ENCODE results near the gene FBXW7. TPM values are rescaled to one million over a fixed set of nuclear protein-coding genes. Genes with fewer than 3 reads are reported as not detected.

Gene FBXW7
- total RNA-seq, 6 experiments from 2014 or later: 17.4 to 26.1 (median 19.5) TPM

GRCh38 chr4:152529880-152530279, 6.0 kb downstream of the FBXW7 start:
- Mint-ChIP-seq H3K4me3 (no peak overlapping the region), H3K27ac (no peak overlapping the region), H3K27me3 (ENCODE audit: insufficient read depth) (no peaks in the 10 kb centered on the region), H3K4me1 (ENCODE audit: low read depth) (peaks cover 65% of the 10 kb centered on the region), H3K36me3 (ENCODE audit: low read depth) (no peaks in the 10 kb centered on the region; the same call in 1 of the 2 replicates), H3K9me3 (no peaks in the 10 kb centered on the region)
- DNase-seq: no peak
- TF ChIP-seq CTCF (IDR thresholded peaks at IDR 0.05): no peak

GRCh38 chr4:152528060-152528459, 7.8 kb downstream of the FBXW7 start:
- Mint-ChIP-seq H3K4me1 (ENCODE audit: low read depth) (peaks cover 66% of the 10 kb centered on the region), H3K27me3 (ENCODE audit: insufficient read depth) (no peaks in the 10 kb centered on the region; the same call in 1 of the 2 replicates), H3K36me3 (ENCODE audit: low read depth) (no peaks in the 10 kb centered on the region), H3K9me3 (no peaks in the 10 kb centered on the region), H3K4me3 (no peak overlapping the region), H3K27ac (no peak overlapping the region)
- no peak for DNase-seq
- no peak for TF ChIP-seq CTCF (IDR thresholded peaks at IDR 0.05)

DNA sequence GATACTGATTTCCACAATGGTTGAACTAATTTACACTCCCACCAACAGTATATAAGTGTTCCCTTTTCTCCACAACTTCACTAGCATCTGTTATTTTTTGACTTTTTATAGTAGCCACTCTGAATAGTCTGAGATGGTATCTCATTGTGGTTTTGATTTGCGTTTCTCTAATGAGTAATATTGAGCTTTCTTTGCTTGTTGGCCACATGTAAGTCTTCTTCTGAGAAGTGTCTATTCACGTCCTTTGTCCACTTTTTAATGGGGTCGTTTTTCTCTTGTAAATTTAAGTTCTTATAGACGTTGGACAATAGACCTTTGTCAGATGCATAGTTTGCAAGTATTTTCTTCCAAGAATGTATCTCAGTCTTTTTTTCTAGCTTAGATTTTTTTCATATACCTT, 10.0 kb downstream of the FBXW7 start:
- Mint-ChIP-seq H3K27me3 (ENCODE audit: insufficient read depth) (no peaks in the 10 kb centered on the region; the same call in 1 of the 2 replicates), H3K27ac (no peak overlapping the region), H3K4me3 (no peak overlapping the region), H3K9me3 (no peaks in the 10 kb centered on the region), H3K36me3 (ENCODE audit: low read depth) (peaks cover 4% of the 10 kb centered on the region; the same call in 1 of the 2 replicates), H3K4me1 (ENCODE audit: low read depth) (peaks cover 51% of the 10 kb centered on the region)
- DNase-seq: no peak
- no peak for TF ChIP-seq CTCF (IDR thresholded peaks at IDR 0.05)

- no peaks in the 10 kb centered on the region for H3K9me3 Mint-ChIP-seq
- H3K27ac Mint-ChIP-seq: no peak overlapping the region
Observed at GRCh38 chr4:152524427-152524826, 11.5 kb downstream of the FBXW7 start.

GRCh38 chr4:152523731-152524130, 12.2 kb downstream of the FBXW7 start:
- Mint-ChIP-seq H3K27ac (peak overlapping the region; percentile 36; the same call in 1 of the 2 replicates), H3K4me3 (no peak overlapping the region), H3K4me1 (ENCODE audit: low read depth) (peaks cover 46% of the 10 kb centered on the region), H3K36me3 (ENCODE audit: low read depth) (peaks cover 4% of the 10 kb centered on the region; the same call in 1 of the 2 replicates), H3K9me3 (no peaks in the 10 kb centered on the region), H3K27me3 (ENCODE audit: insufficient read depth) (no peaks in the 10 kb centered on the region; the same call in 1 of the 2 replicates)
- no peak for TF ChIP-seq CTCF (IDR thresholded peaks at IDR 0.05)
- no peak for DNase-seq

More at GRCh38 chr4:152524427-152524826, 11.5 kb downstream of the FBXW7 start:
- TF ChIP-seq CTCF (IDR thresholded peaks at IDR 0.05): no peak
- no peak for DNase-seq
- Mint-ChIP-seq H3K4me1 (ENCODE audit: low read depth) (peaks cover 46% of the 10 kb centered on the region), H3K4me3 (no peak overlapping the region), H3K36me3 (ENCODE audit: low read depth) (peaks cover 4% of the 10 kb centered on the region; the same call in 1 of the 2 replicates), H3K27me3 (ENCODE audit: insufficient read depth) (no peaks in the 10 kb centered on the region; the same call in 1 of the 2 replicates)
